HL-60 (cell line): ENCODE data around the gene USB1.

Experiments used
- DNase-seq, 2 experiments: peaks; one replicate each; pipeline ENCODE4 v3.0.0-alpha.2; 2010 to 2020; ENCODE audit warnings: low read depth in 1 of 2, low spot score in 1 of 2
- H3K27ac ChIP-seq: fragments of 250-450 bp; sonication (Bioruptor Pico); replicated peaks from 2 replicates; pipeline ENCODE4 v1.5.1; 2020; ENCODE audit warnings: mild to moderate bottlenecking, moderate library complexity
- H3K27me3 ChIP-seq: fragments of 250-450 bp; sonication (Bioruptor Pico); 2 replicates; pipeline ENCODE4 v1.5.1; 2021; ENCODE audit warnings: mild to moderate bottlenecking, moderate library complexity; ENCODE audit not compliant: insufficient read depth, poor library complexity, severe bottlenecking
- H3K4me3 ChIP-seq: replicated peaks from 2 replicates; pipeline ENCODE4 v1.5.1; 2011; ENCODE audit warnings: mild to moderate bottlenecking, control low read depth, low read length; ENCODE audit not compliant: insufficient read depth
- GABPA ChIP-seq: IDR thresholded peaks from 2 replicates; pipeline ENCODE4 v1.6.1; 2012; ENCODE audit warnings: low read depth
- POLR2AphosphoS5 ChIP-seq: IDR thresholded peaks from 2 replicates; pipeline ENCODE4 v1.6.1; 2012; ENCODE audit warnings: low read depth
- REST ChIP-seq: IDR thresholded peaks from 2 replicates; pipeline ENCODE4 v1.6.1; 2012; ENCODE audit warnings: low read depth; ENCODE audit not compliant: insufficient replicate concordance
- SPI1 ChIP-seq: IDR thresholded peaks from 2 replicates; pipeline ENCODE4 v1.6.1; 2012; ENCODE audit warnings: low read depth, mild to moderate bottlenecking, borderline replicate concordance
- TF ChIP-seq, protein P1 (sequence below): IDR thresholded peaks from one replicate; pipeline ENCODE4 v1.5.1; 2011; ENCODE audit warnings: low read length, control low read depth, inconsistent platforms; ENCODE audit not compliant: insufficient read depth

The USB1 gene

GRCh38 chr16:58051821-58052603 lies 50.8 kb downstream of the USB1 start:
- TF ChIP-seq GABPA: no peak
- Histone ChIP-seq H3K27me3 (no peaks in the 10 kb centered on the region), H3K4me3 (no peak overlapping the region), H3K27ac (no peak overlapping the region)
- no peak for DNase-seq

DNA sequence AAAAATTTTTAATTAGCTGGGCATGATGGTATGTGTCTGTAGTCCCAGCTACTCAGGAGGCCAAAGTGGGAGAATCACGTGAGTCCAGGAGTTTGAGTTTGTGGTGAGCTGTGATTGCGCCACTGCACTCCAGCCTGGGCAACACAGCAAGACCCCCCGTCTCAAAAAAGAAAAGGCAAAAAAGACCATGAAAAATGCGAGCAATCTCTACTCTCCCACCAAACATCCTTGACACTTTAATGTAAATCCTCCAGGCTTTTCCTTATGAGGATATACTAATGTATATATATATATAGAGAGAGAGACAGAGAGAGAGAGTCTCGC lies 52.4 kb downstream of the USB1 start:
- Histone ChIP-seq H3K27me3 (no peaks in the 10 kb centered on the region), H3K27ac (no peak overlapping the region), H3K4me3 (no peak overlapping the region)
- DNase-seq: no peak
- TF ChIP-seq, protein P1, sequence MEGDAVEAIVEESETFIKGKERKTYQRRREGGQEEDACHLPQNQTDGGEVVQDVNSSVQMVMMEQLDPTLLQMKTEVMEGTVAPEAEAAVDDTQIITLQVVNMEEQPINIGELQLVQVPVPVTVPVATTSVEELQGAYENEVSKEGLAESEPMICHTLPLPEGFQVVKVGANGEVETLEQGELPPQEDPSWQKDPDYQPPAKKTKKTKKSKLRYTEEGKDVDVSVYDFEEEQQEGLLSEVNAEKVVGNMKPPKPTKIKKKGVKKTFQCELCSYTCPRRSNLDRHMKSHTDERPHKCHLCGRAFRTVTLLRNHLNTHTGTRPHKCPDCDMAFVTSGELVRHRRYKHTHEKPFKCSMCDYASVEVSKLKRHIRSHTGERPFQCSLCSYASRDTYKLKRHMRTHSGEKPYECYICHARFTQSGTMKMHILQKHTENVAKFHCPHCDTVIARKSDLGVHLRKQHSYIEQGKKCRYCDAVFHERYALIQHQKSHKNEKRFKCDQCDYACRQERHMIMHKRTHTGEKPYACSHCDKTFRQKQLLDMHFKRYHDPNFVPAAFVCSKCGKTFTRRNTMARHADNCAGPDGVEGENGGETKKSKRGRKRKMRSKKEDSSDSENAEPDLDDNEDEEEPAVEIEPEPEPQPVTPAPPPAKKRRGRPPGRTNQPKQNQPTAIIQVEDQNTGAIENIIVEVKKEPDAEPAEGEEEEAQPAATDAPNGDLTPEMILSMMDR: no peak
- TF ChIP-seq GABPA (no peak), SPI1 (no peak), POLR2AphosphoS5 (no peak), REST (no peak)

DNA sequence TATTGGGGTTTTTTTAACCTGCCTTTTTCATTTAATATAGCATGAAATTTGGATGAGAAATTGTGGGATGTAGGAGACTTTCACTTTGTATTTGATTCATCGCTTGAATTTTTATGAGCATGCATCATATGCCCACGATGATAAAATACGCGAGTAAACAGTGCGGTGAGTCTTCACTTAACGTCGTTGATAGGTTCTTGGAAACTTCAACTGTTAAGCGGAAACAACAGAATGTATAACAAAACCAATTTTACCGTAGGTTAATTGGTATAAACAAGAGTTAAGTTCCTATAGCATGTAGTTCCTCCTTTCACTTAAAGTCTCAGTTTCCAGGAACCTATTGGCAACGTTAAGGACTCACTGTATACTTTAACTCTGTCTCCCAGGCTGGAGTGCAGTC lies 53.1 kb downstream of the USB1 start:
- no peak for DNase-seq
- no peak for TF ChIP-seq SPI1
- TF ChIP-seq, protein P1: no peak
- no peak for TF ChIP-seq REST
- TF ChIP-seq GABPA: no peak
- TF ChIP-seq POLR2AphosphoS5: no peak
- Histone ChIP-seq H3K27ac (no peak overlapping the region), H3K4me3 (no peak overlapping the region), H3K27me3 (no peaks in the 10 kb centered on the region)

- TF ChIP-seq GABPA (no peak), SPI1 (no peak), POLR2AphosphoS5 (no peak), REST (no peak)
- Histone ChIP-seq H3K27ac (no peak overlapping the region), H3K27me3 (no peaks in the 10 kb centered on the region), H3K4me3 (no peak overlapping the region)
- DNase-seq: no peak
Observed at GRCh38 chr16:58056580-58056979, 55.4 kb downstream of the USB1 start.
